Measurements from ENCODE around the gene BTBD3.

BTBD3 gene

GRCh38 chr20:11918391-11918845, 725 bp downstream of the BTBD3 start:
- no peak for DNase-seq (ENCODE audit: low read depth)

DNA sequence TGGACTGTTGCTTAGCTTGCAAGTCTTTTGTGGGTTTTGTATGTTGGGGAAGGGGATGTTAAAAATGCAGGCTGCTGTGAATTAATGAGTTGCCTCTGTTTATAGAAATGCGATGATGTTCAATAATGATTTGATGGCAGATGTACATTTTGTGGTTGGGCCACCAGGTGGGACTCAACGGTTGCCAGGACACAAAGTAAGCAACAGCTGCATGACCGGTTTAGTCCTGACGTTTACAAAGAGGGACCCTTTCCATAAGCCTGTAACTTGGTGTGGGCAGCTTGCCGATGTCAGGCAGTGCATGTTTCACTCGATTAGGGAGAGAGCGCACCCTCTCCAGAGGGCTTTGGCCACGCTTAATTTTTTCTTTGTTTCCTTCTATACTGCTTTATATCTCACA, 1.3 kb downstream of the BTBD3 start:
- no peak for DNase-seq (ENCODE audit: low read depth)

GRCh38 chr20:11919581-11919980, 1.9 kb downstream of the BTBD3 start:
- no peak for DNase-seq (ENCODE audit: low read depth)

- DNase-seq (ENCODE audit: low read depth) = no peak
Observed at GRCh38 chr20:11920083-11920482, 2.4 kb downstream of the BTBD3 start.

- DNase-seq (ENCODE audit: low read depth) = no peak
Observed at GRCh38 chr20:11921321-11921720, 3.6 kb downstream of the BTBD3 start.

GRCh38 chr20:11922561-11922960, 4.9 kb downstream of the BTBD3 start:
- no peak for DNase-seq (ENCODE audit: low read depth)

DNA sequence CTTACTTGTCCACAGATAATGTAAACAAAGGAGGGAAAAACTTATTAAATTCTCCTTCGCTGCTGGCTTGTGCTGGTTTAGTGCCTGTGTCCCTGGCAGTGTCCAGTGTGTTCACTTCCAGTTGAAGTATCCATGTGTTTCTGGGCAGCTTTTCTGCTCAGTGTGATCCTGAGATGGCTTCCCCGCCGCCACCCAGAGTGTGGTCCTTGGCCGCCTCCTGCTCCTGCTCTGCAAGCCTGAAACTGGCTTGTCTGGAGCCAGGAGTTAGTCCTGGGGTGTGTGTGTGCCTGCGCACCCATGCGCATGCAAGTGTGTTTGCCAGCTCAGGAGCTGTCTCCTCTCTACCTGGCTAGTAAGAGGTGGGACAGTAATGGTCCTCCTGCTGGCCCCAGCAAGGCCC, 7.2 kb downstream of the BTBD3 start:
- DNase-seq (ENCODE audit: low read depth) = no peak

DNA sequence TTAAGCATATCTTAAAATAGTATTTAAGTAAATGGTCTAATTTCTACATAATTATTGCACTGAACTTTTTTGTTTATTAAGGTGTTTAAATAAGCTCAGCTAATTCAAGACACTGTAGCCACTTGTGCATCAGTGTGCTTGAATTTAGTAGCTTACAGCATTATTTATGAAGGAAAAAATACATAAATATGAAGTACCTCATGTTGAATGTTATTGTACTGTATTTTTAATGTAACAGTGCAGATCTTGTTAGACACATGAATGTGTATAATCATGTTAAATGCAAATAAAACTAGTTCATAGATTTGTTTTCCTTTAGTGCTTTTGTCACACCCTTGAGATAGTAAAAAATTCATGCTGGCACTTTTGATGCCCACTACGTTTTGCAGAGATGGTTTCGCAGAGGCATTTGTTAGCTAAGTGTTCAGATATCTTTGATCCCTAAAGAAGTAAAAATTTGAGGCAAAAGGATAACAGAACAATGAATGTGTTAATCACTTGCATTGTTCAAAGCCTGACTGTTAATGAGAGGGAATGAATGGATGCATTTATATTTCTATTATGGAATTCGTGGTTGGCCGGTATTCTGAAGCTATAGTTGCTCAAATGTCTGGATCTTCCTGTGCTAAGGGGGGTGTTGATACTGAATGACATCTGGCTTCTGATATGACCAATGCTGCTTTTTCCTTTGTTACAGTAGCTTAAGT, 8.8 kb downstream of the BTBD3 start:
- no peak for DNase-seq (ENCODE audit: low read depth)

DNA sequence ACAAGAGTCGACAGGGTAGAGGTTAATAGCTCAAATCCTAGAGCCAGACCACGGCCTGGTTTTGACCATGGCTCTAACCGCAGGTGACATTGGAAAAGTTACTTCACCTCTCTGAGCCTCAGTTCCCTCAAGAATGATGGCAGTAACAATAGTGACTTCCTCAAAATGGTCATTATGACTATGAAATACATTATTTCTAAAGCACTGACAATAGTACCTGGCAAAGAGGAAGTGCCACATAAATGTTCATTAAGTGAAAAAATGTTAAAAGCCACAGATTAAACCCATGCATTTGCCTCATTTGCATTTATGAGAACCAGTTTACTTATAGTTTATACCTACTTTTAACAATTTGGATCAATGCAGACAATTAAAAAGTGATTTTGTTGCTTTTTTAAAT, 12.3 kb downstream of the BTBD3 start:
- no peak for DNase-seq (ENCODE audit: low read depth)

- DNase-seq (ENCODE audit: low read depth) = no peak
Observed at GRCh38 chr20:11935212-11936154, 17.8 kb downstream of the BTBD3 start.

- DNase-seq (ENCODE audit: low read depth) = no peak
Observed at GRCh38 chr20:11936157-11936556, 18.5 kb downstream of the BTBD3 start.

DNA sequence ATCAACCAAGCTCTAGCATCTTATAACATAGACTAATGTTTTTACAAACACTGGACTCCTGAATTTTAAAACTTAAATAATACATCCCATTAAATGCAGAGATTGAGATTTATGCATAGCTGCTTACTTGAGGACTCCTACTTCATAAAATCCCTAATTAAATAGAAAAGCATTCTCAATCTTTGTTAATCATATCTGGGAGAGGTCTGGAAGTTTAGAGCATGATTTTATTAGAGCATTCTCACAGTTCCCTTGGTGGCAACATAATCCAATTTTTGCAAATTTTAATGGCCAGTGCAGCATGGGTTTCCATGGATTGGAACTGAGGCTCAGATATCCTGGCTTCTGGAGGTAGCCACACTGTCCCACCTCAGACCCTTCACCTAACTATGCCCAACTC, 19.5 kb downstream of the BTBD3 start:
- no peak for DNase-seq (ENCODE audit: low read depth)

- DNase-seq (ENCODE audit: low read depth) = no peak
Observed at GRCh38 chr20:11941593-11942246, 24.0 kb downstream of the BTBD3 start.

DNA sequence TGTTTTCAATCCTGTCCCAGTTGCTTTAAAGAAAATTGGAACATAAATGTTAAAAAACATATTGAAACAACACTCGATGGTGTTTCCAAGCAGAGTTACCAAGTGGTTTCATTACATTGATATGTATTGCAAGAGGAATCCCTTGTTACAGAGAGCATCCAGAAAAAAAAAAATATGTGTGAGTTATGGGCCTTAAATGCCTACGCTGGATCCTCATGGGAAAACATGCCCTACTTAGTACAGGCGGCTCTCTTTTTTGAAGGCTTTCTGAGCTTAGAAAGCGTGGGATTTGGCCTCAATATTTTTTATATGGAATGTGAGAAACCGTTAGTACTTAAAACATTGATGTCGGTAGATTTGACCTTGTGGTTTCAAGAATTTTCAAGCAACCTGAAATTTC, 26.1 kb downstream of the BTBD3 start:
- DNase-seq (ENCODE audit: low read depth) = no peak

DNA sequence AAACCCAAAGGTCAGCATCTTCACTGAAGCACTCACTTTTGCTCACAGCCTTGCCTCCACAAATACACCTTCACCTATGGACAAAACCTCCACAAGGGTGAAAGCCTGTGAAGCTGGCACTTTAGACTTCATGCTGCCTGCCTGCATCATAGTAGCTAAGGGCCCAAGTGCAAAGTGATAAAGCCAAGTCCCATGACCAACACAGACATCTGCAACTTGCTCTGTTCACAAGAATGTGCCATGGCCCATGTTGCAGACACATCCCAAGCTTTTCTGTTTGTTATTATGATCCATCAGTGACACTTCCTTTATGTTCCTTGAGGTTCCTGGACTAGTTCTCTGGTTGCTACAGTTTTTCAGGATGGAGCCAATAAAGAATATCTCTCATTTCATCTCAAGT, 31.1 kb downstream of the BTBD3 start:
- no peak for DNase-seq (ENCODE audit: low read depth)

- DNase-seq (ENCODE audit: low read depth) = no peak
Observed at GRCh38 chr20:11949711-11950110, 32.0 kb downstream of the BTBD3 start.

- DNase-seq (ENCODE audit: low read depth) = no peak
Observed at GRCh38 chr20:11951696-11952095, 34.0 kb downstream of the BTBD3 start.

- no peak for DNase-seq (ENCODE audit: low read depth)
Observed at GRCh38 chr20:11952639-11953038, 34.9 kb downstream of the BTBD3 start.

- DNase-seq (ENCODE audit: low read depth) = no peak
Observed at GRCh38 chr20:11957911-11958310, 40.2 kb downstream of the BTBD3 start.

- DNase-seq (ENCODE audit: low read depth) = no peak
Observed at GRCh38 chr20:11958855-11959254, 41.2 kb downstream of the BTBD3 start.

DNA sequence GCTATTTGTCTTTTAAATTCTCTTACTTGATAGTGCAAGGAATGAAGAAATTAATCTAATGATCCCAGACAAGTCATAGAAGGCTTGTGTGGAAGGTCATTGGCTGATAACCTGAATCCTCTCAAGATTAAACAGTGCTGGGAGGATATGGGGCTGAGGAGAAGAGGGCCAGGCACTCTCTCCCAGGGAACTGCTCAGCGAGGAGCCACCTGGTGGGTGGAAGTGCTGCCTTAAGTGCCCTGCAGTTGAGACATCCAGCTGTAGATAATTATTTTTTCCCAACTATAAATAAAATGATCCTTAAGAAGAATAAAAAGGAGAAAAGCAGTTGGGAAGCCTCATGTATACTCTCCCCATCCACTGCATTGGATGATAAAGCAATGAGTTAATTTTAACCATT, 47.9 kb downstream of the BTBD3 start:
- no peak for DNase-seq (ENCODE audit: low read depth)

- no peak for DNase-seq (ENCODE audit: low read depth)
Observed at GRCh38 chr20:11966186-11966585, 48.5 kb downstream of the BTBD3 start.

Measured in GM04503 (cell line).